ENCODE measurements around the gene THTPA. TPM values are rescaled to one million over a fixed set of nuclear protein-coding genes. Genes with fewer than 3 reads are reported as not detected.
"Not testable (repeated sequence)": the region's sequence is repeated elsewhere in the genome, so short reads cannot be mapped to it uniquely, and the experiment has no call there.

The THTPA gene
- total RNA-seq, 1 experiment from 2014 or later, result 3.3 TPM

- Histone ChIP-seq H3K36me3 (no peaks in the 10 kb centered on the region), H3K4me3 (no peak overlapping the region), H3K27me3 (no peaks in the 10 kb centered on the region), H3K9me3 (no peaks in the 10 kb centered on the region)
- no peak for DNase-seq
Measured at GRCh38 chr14:23529016-23529415, 27.1 kb upstream of the THTPA start.

- H3K4me3 ChIP-seq, result no peak overlapping the region
- no peak for DNase-seq
- no peaks in the 10 kb centered on the region for H3K36me3 ChIP-seq
- no peaks in the 10 kb centered on the region for H3K9me3 ChIP-seq
- H3K27me3 ChIP-seq, result no peaks in the 10 kb centered on the region
Measured at GRCh38 chr14:23530375-23531055, 25.6 kb upstream of the THTPA start.

DNA sequence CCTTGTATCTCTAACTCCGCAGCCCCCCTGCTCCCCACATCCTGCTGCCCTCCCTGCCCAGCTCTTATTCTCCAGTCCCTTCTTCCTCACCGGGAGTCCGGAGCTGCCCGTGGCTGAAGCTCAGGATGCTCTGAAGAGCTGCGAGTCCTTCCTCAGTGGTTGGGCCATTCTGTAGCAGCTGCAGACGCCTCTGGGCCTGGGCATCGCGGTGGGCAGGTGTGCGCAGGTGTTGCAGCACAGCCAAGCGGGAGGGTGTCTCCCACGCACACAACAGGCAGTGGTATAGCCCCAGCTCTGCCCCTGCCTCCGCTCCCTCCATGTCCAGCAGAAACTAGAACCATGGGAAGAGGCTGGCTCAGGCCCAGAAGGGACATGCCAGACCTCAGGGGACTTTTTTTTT is 24.7 kb upstream of the THTPA start:
- Histone ChIP-seq H3K27me3 (no peaks in the 10 kb centered on the region), H3K9me3 (no peaks in the 10 kb centered on the region)
- DNase-seq, result no peak

DNA sequence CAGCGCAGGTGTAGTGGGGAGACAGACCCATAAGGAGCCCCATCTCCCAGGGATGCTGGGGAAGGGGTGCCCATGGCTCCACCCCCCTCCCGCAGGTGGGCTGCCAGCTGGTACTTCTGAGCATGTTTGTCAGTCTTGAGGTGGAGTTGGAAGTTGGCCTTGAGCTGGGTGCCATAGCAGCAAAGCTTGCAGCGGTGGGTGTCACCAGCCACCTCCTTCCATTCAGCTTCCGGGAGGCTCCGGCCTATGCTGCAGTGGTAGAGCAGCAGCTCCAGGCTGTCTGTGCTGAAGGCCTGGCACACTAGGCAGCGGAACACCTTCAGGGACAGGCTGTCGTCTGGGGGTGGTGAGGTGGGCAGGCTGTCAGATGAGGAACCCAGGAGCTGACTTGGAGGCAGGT is 23.4 kb upstream of the THTPA start:
- H3K27me3 ChIP-seq, result no peaks in the 10 kb centered on the region
- H3K4me3 ChIP-seq, result no peak overlapping the region
- H3K36me3 ChIP-seq, result no peaks in the 10 kb centered on the region
- no peaks in the 10 kb centered on the region for H3K9me3 ChIP-seq
- DNase-seq, result no peak

More for the DNA sequence above, 24.7 kb upstream of the THTPA start:
- no peak overlapping the region for H3K4me3 ChIP-seq
- H3K36me3 ChIP-seq, result no peaks in the 10 kb centered on the region

GRCh38 chr14:23533652-23534435 is 22.2 kb upstream of the THTPA start:
- Histone ChIP-seq H3K27me3 (no peaks in the 10 kb centered on the region), H3K9me3 (no peaks in the 10 kb centered on the region), H3K36me3 (no peaks in the 10 kb centered on the region), H3K4me3 (no peak overlapping the region)
- DNase-seq, result no peak

- no peak for DNase-seq
- Histone ChIP-seq H3K36me3 (no peaks in the 10 kb centered on the region), H3K27me3 (no peaks in the 10 kb centered on the region), H3K4me3 (no peak overlapping the region), H3K9me3 (no peaks in the 10 kb centered on the region)
Measured at GRCh38 chr14:23535943-23536342, 20.1 kb upstream of the THTPA start.

GRCh38 chr14:23536494-23536893 is 19.6 kb upstream of the THTPA start:
- Histone ChIP-seq H3K4me3 (no peak overlapping the region), H3K27me3 (no peaks in the 10 kb centered on the region), H3K36me3 (no peaks in the 10 kb centered on the region), H3K9me3 (no peaks in the 10 kb centered on the region)
- no peak for DNase-seq

GRCh38 chr14:23536906-23537305 is 19.2 kb upstream of the THTPA start:
- H3K9me3 ChIP-seq, DNase-seq, H3K27me3 ChIP-seq: not testable (repeated sequence)

DNA sequence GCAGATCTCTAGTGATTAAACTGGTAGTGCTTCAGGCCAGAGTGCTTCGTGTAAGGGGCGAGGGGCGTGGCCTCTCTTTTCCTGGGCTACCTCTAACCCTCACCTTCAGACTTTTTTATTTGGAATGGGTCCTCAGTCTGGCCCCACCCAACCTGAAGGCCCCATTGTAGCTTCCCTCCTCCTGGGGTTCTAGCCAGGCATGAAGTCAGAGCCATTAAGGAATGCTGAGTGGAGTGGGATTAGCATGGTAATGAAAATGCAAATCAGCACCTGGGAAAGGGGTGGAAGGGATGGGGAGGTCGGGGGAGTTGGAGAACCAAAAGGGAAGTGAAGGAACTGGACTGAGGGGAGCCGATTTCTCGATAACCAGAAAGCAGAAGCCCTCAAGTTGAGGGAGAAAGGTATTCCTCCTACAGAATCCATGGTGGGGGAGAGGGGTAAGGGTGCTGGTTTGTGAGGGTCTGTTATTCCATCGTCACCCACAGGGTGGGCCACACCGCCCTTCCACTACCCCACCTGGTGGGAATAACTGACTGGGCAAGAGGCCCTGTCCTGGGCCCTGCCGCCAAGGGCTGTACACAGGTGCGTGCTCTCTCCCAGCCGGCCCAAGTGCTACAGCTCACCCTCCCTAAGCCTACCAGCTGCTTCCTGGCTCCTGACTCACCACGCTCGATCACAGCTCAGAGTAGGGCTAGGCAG is 18.6 kb upstream of the THTPA start:
- Histone ChIP-seq H3K27me3 (no peaks in the 10 kb centered on the region), H3K4me3 (no peak overlapping the region), H3K9me3 (no peaks in the 10 kb centered on the region), H3K36me3 (no peaks in the 10 kb centered on the region)
- DNase-seq, result no peak

More at GRCh38 chr14:23536906-23537305, 19.2 kb upstream of the THTPA start:
- not testable (repeated sequence) for H3K4me3 ChIP-seq, H3K36me3 ChIP-seq

DNA sequence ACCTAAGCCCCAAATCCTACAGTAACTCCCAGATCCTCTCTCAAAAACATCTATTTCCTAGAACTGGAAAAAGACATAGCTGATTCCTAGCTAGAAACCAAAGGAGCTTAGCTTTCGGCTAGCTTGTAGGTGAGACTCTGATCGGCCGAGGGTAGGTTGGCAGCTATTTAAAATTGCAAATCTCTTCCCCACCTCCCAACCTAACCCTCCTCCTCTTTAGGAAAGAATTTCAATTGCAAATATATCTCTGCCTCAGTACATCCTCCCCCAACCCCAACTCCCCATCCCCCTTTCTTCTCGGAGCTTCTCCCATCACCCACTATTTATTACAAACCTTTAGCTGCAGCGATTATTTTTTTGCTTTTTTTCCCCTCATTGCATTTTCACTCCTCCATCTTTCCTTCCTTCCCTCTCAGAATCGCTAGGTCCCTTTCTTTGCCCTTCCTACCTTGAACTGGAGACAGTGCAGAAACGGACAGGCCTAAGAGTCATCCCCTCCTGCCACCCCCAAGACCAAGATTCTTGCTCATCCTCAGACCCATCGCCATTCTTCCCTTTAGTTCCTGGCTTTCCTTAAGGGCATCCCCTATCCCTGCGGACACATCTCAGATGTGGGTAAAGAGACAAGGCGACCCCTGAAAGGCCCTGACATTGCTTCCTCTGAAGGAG is 17.9 kb upstream of the THTPA start:
- Histone ChIP-seq H3K9me3 (no peaks in the 10 kb centered on the region), H3K4me3 (no peak overlapping the region), H3K36me3 (no peaks in the 10 kb centered on the region), H3K27me3 (no peaks in the 10 kb centered on the region)
- DNase-seq, result no peak

DNA sequence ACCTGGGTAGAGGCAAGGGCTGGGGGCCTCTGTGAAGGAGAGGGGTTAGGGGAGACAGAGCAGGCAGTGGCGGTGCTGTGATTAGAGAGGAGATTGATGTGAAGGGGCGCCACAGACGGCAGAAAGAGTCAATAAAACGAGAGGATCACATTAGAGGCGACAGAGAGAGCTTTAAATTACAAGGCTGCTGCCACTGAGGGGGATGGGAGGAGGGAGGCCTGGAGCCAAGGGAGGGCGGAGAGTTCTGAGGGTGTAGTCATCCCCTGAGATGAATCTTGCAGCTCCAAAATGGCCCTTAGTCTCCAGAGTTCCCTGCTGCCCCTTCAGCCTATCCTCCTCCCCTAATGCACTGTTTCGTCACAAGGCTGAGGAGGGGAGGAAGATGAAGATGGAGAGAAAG is 17.3 kb upstream of the THTPA start:
- DNase-seq, result no peak
- Histone ChIP-seq H3K4me3 (no peak overlapping the region), H3K36me3 (no peaks in the 10 kb centered on the region), H3K9me3 (no peaks in the 10 kb centered on the region), H3K27me3 (no peaks in the 10 kb centered on the region)

GRCh38 chr14:23539248-23540140 is 16.6 kb upstream of the THTPA start:
- H3K9me3 ChIP-seq, result no peaks in the 10 kb centered on the region
- H3K4me3 ChIP-seq, result no peak overlapping the region
- H3K36me3 ChIP-seq, result no peaks in the 10 kb centered on the region
- no peaks in the 10 kb centered on the region for H3K27me3 ChIP-seq
- DNase-seq, result peak; percentile 15

DNA sequence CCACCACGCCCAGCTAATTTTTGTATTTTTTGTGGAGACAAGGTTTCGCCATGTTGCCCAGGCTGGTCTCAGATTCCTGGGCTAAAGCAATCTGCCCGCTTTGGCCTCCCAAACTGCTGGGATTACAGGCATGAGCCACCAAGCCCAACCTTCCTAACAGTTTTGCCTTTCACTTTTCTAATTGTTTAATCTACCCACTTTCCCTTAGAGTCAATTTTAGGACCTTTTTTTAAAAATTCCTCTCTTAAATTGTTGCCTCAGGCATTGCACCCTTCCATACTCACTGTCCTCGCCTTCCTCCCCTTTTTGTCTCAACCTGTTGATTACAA is 16.0 kb upstream of the THTPA start:
- no peak for DNase-seq
- no peaks in the 10 kb centered on the region for H3K9me3 ChIP-seq
- H3K4me3 ChIP-seq, result no peak overlapping the region
- H3K27me3 ChIP-seq, result no peaks in the 10 kb centered on the region
- no peaks in the 10 kb centered on the region for H3K36me3 ChIP-seq

GRCh38 chr14:23542261-23542660 is 13.8 kb upstream of the THTPA start:
- Histone ChIP-seq H3K4me3 (no peak overlapping the region), H3K27me3 (no peaks in the 10 kb centered on the region), H3K9me3 (no peaks in the 10 kb centered on the region), H3K36me3 (no peaks in the 10 kb centered on the region)
- DNase-seq, result no peak

GRCh38 chr14:23543403-23543802 is 12.7 kb upstream of the THTPA start:
- no peaks in the 10 kb centered on the region for H3K27me3 ChIP-seq
- H3K9me3 ChIP-seq, result no peaks in the 10 kb centered on the region
- no peak overlapping the region for H3K4me3 ChIP-seq
- DNase-seq, result no peak
- H3K36me3 ChIP-seq, result no peaks in the 10 kb centered on the region

Data from MG63 (cell line).